ENCODE measurements around the gene PHF23. TPM values are rescaled to one million over a fixed set of nuclear protein-coding genes. Genes with fewer than 3 reads are reported as not detected.

PHF23 gene
- total and polyA plus RNA-seq, 2 donors (not counting 1 experiment from before 2014, with no cell fraction given): 45.4 to 48.7 TPM

DNA sequence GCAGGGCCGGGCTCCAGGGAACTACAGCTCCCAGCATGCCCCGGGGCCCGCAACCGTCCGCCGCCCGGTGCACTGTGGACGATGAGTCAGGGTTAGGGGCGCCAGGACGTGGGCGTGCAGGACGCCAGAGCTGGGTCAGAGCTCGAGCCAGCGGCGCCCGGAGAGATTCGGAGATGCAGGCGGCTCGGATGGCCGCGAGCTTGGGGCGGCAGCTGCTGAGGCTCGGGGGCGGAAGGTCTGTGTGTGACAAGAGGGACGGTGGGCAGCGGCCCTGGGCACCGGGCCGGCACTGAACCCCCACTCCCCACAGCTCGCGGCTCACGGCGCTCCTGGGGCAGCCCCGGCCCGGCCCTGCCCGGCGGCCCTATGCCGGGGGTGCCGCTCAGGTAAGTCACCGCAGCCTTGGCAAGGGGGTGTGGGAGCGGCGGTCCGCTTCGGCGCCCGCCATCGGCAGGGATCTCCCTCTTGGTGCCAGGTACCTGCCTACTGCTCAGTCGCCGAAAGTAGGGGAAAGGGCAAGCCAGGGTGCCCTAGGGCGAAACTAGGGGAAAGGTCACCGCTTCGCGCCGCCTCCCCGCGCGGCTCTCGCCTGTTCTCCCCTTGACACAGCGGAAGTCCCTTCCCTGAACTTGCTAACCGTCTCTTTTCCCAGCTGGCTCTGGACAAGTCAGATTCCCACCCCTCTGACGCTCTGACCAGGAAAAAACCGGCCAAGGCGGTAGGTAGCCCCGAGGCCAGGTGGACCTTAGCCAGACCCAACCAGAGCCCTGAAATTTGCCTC is 19.3 kb downstream of the PHF23 start, which contains the start of the genes ACADVL and DLG4:
ACADVL (plus strand) TSS at position 127 of the 781 bp plus-strand sequence; CDS start at position 174, 47 bp downstream.
DLG4 (minus strand) TSS at position 25 of the 781 bp plus-strand sequence.
- TF ChIP-seq, protein P1, sequence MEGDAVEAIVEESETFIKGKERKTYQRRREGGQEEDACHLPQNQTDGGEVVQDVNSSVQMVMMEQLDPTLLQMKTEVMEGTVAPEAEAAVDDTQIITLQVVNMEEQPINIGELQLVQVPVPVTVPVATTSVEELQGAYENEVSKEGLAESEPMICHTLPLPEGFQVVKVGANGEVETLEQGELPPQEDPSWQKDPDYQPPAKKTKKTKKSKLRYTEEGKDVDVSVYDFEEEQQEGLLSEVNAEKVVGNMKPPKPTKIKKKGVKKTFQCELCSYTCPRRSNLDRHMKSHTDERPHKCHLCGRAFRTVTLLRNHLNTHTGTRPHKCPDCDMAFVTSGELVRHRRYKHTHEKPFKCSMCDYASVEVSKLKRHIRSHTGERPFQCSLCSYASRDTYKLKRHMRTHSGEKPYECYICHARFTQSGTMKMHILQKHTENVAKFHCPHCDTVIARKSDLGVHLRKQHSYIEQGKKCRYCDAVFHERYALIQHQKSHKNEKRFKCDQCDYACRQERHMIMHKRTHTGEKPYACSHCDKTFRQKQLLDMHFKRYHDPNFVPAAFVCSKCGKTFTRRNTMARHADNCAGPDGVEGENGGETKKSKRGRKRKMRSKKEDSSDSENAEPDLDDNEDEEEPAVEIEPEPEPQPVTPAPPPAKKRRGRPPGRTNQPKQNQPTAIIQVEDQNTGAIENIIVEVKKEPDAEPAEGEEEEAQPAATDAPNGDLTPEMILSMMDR (conservative IDR thresholded peaks at IDR 0.05 in 1 of 2, IDR thresholded peaks at IDR 0.05 in 1 of 2; ENCODE audit: low read depth in 1 of 2, low read length in 2 of 2): no peak
- no peak for TF ChIP-seq EZH2 (IDR thresholded peaks at IDR 0.05; ENCODE audit: low read length, missing control alignments)
- Histone ChIP-seq H3K4me1 (ENCODE audit: control insufficient read depth, extremely low read depth, insufficient read depth, low read length) (peaks cover 16% of the 10 kb centered on the region), H3K9me3 (ENCODE audit: control insufficient read depth, insufficient read depth, low read depth, low read length) (no peaks in the 10 kb centered on the region), H4K20me1 (ENCODE audit: control insufficient read depth, extremely low read depth, insufficient read depth, low read length) (no peaks in the 10 kb centered on the region), H3K36me3 (ENCODE audit: control insufficient read depth, insufficient read depth, low read length) (peaks cover 25% of the 10 kb centered on the region), H3K4me3 (replicated peaks in 1 of 4; ENCODE audit: control extremely low read depth in 1 of 4, insufficient read depth in 1 of 4, low read depth in 3 of 4, low read length in 4 of 4) (peak within 1 kb of the TSS; percentile 46 to 90 (median 71)), H3K27me3 (ENCODE audit: control insufficient read depth, insufficient read depth, low read length) (no peaks in the 10 kb centered on the region), H3K4me2 (ENCODE audit: extremely low read depth, insufficient read depth, low read length) (peak within 1 kb of the TSS; percentile 80), H2AFZ (ENCODE audit: low read length) (no peak within 1 kb of the TSS), H3K9ac (ENCODE audit: insufficient read depth, low read length) (peak within 1 kb of the TSS; percentile 75), H3K27ac (ENCODE audit: insufficient read depth, low read length) (peak within 1 kb of the TSS; percentile 86), H3K79me2 (ENCODE audit: control insufficient read depth, insufficient read depth, low read length) (peaks cover 29% of the 10 kb centered on the region)
- DNase-seq (ENCODE audit: low read depth in 2 of 2): peak; percentile 88 to 89

DNA sequence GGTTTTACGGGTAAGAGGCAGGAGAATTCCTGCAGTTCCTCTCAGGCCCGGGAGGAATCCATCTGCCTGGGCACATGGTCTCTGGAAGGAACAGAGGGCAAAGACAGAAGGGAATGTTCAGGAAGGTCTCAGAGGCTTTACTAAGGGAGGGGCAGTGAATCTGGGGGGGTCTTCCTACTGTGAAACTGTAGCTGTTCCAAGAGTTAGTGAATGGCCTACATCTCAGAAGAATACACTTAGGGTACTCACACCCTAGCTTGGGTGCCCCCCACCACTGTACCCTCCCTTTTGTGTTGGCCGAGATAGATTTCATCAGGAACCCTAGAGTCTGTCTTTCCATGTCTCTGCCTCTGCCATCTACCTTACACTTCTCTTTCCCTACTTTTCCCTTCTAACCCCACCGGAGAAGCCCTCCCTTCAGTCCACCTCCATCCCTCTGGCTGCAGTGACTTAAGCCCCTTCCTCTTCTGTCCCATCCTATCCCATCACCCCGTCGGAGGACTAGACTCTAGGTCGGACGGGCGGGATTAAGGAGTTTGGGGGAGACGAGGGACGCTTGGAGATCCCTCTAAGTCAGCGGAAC is 19.9 kb downstream of the PHF23 start:
- no peak overlapping the region for H2AFZ ChIP-seq (ENCODE audit: low read length)
- peaks cover 16% of the 10 kb centered on the region for H3K4me1 ChIP-seq (ENCODE audit: control insufficient read depth, extremely low read depth, insufficient read depth, low read length)
- H3K4me2 ChIP-seq (ENCODE audit: extremely low read depth, insufficient read depth, low read length): peak overlapping the region; percentile 5
- no peak overlapping the region for H3K9ac ChIP-seq (ENCODE audit: insufficient read depth, low read length)
- no peak for DNase-seq (ENCODE audit: low read depth in 2 of 2)
- H3K27ac ChIP-seq (ENCODE audit: insufficient read depth, low read length): peak overlapping the region; percentile 5
- H3K4me3 ChIP-seq (replicated peaks in 1 of 4; ENCODE audit: control extremely low read depth in 1 of 4, insufficient read depth in 1 of 4, low read depth in 3 of 4, low read length in 4 of 4): peak overlapping the region in 3 of 4 experiments; percentile 2 to 90 (median 79)
- H3K36me3 ChIP-seq (ENCODE audit: control insufficient read depth, insufficient read depth, low read length): peaks cover 25% of the 10 kb centered on the region
- no peaks in the 10 kb centered on the region for H3K27me3 ChIP-seq (ENCODE audit: control insufficient read depth, insufficient read depth, low read length)
- H3K9me3 ChIP-seq (ENCODE audit: control insufficient read depth, insufficient read depth, low read depth, low read length): no peaks in the 10 kb centered on the region
- no peaks in the 10 kb centered on the region for H4K20me1 ChIP-seq (ENCODE audit: control insufficient read depth, extremely low read depth, insufficient read depth, low read length)
- peaks cover 29% of the 10 kb centered on the region for H3K79me2 ChIP-seq (ENCODE audit: control insufficient read depth, insufficient read depth, low read length)
- no peak for TF ChIP-seq EZH2 (IDR thresholded peaks at IDR 0.05; ENCODE audit: low read length, missing control alignments)
- TF ChIP-seq, protein P1 (conservative IDR thresholded peaks at IDR 0.05 in 1 of 2, IDR thresholded peaks at IDR 0.05 in 1 of 2; ENCODE audit: low read depth in 1 of 2, low read length in 2 of 2): no peak

DNA sequence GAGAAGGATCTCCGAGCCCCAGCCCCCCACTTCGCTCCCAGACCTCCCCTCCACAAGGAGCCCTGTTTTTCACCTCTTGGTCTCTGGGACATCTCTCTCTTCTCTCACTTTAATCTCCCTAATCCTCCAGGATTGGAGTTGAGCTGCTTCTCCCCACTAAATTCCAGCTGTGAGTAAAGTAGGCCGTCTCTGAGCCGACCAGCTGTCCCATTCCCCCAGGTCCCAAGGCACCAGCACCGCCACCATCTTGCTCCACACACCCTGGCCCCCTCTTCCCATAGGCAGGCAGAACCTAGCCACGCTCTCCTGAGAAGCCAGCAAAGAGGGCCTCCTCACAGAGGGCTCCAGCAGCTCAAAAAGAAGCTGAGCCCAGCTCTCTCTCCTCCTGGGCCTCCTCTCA is 20.5 kb downstream of the PHF23 start:
- H3K36me3 ChIP-seq (ENCODE audit: control insufficient read depth, insufficient read depth, low read length): peaks cover 20% of the 10 kb centered on the region
- no peak for TF ChIP-seq EZH2 (IDR thresholded peaks at IDR 0.05; ENCODE audit: low read length, missing control alignments)
- TF ChIP-seq, protein P1 (conservative IDR thresholded peaks at IDR 0.05 in 1 of 2, IDR thresholded peaks at IDR 0.05 in 1 of 2; ENCODE audit: low read depth in 1 of 2, low read length in 2 of 2): no peak
- no peak overlapping the region for H2AFZ ChIP-seq (ENCODE audit: low read length)
- no peaks in the 10 kb centered on the region for H3K27me3 ChIP-seq (ENCODE audit: control insufficient read depth, insufficient read depth, low read length)
- no peak overlapping the region for H3K9ac ChIP-seq (ENCODE audit: insufficient read depth, low read length)
- H3K27ac ChIP-seq (ENCODE audit: insufficient read depth, low read length): no peak overlapping the region
- peaks cover 33% of the 10 kb centered on the region for H3K79me2 ChIP-seq (ENCODE audit: control insufficient read depth, insufficient read depth, low read length)
- H3K4me1 ChIP-seq (ENCODE audit: control insufficient read depth, extremely low read depth, insufficient read depth, low read length): peaks cover 17% of the 10 kb centered on the region
- no peaks in the 10 kb centered on the region for H3K9me3 ChIP-seq (ENCODE audit: control insufficient read depth, insufficient read depth, low read depth, low read length)
- DNase-seq (ENCODE audit: low read depth in 2 of 2): no peak
- no peak overlapping the region for H3K4me2 ChIP-seq (ENCODE audit: extremely low read depth, insufficient read depth, low read length)
- H3K4me3 ChIP-seq (replicated peaks in 1 of 4; ENCODE audit: control extremely low read depth in 1 of 4, insufficient read depth in 1 of 4, low read depth in 3 of 4, low read length in 4 of 4): no peak overlapping the region
- H4K20me1 ChIP-seq (ENCODE audit: control insufficient read depth, extremely low read depth, insufficient read depth, low read length): no peaks in the 10 kb centered on the region
